Nucleus accumbens (tissue), 56 donors: Measurements from ENCODE around the gene CTBP2.

Experiments used
- DNase-seq, 56 donors: peaks; one replicate each; lab custom pipeline; 2025; lab: John Stamatoyannopoulos, UW

CTBP2 gene

DNA sequence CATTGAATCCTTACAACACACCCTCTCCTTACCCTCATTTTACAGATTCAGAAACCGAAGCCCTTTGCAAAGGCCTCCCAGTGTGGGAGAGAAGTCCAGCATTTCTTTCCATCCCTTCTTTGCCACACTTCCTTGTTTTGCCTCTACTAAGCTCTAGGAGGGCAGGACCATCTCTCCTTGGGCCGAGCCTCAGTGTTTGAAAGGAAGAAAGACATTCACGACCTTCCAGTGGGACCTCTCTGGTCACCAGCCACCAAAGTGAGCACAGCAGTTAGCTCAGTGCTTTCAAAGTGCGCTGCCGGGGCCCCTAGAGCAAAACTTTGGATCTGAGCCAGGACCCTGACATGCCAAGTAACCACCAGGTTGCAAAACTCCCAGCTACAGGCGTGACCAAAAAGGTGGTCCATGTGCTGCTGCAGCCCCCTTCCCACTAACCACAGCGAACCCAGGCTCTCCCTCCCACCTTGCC, 12.4 kb downstream of the CTBP2 start:
- peak in 4 of 56 donors; percentile 16 to 29 (median 23) for DNase-seq

DNA sequence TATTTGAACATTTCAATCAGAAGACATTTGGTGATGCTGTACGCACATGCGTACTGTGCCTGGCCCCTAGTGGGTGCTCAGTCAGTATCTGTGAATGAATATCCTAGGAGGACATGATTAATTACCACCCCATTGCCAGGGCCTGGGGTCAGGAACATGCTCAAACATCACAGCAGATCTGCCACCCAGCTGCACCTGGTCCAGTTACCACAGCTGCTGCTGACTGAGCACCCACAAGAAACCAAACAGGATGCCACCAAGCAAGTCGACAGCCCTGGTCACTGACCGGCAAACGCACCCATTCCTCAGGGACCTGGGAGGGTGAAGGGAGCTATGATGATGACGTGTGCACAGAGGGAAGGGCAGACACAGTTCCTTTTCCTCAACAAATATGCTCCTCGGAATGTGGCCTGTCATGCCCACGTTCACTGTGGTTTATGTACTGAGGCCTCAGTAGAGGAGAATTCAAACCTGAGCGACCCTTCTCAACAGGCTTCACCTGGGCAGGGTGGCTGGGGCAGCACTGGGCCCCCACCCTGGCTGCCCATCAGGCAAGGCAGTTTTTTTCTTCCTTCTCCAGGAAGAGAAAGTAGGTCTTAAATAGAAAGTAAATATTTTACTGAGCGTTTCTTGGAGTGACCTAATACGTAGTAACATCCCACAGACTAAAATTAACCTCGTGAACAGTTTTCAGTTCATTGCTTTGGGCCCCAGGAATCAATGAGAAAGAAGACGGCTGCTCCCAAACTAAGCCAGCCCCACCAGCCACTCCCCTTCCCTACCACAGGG, 13.4 kb downstream of the CTBP2 start:
- no peak for DNase-seq

DNA sequence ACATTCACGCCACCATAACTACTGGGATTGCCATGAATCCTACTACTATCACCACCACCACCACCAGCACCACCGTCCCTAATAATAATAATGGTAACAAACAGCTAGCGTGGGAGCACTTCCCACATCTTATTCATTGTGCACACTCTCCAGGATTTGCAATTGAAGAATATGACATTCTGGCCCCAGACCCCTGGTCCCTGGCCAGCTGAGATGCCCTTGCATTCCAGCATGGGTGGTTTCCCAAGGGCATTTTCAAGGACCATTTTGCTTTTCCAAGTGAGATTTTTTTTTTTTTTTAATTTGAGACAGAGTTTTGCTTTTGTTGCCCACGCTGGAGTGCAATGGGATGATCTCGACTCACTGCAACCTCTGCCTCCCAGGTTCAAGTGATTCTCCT, 14.7 kb downstream of the CTBP2 start:
- DNase-seq = no peak

- peak in 33 of 56 donors; percentile 5 to 67 (median 39) for DNase-seq
These were observed 15.4 kb downstream of the CTBP2 start for GRCh38 chr10:125144693-125145623.

DNA sequence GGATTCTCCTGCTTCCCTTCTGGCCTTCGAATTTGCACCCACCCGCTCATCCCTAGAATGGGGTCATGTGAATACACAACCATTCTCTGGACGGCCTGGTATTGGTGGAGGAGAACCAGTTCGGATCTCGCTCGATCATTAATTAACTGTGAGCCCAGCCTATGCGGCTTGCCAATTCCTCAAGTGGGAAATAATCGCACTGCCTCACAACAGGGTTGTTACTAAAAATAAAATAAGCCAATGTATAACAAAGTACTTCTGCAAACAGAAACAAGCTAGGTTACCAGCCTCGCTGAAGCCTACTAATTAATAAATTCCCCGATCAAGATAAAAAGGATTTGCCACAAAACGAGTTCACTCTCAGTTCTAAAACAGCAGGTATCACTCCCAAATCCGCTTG, 16.2 kb downstream of the CTBP2 start:
- peak in 2 of 56 donors; percentile 21 for DNase-seq

DNA sequence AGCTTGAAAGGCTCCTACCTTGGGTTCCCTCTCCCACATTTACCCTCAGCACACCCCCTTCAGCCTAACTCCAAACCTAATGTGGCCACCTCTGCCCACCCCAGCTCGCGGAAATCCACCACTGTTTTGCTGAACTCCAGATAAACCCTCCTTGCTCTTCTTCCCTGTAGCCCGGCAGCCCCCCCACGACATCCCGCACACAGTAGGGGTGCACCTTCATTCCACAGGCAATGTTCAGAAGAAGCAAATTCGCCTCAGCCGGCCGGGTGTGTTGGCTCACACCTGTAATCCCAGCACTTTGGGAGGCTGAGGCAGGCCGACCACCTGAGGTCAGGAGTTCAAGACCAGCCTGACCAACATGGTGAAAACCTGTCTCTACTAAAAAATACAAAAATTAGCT, 17.4 kb downstream of the CTBP2 start:
- DNase-seq = no peak

DNA sequence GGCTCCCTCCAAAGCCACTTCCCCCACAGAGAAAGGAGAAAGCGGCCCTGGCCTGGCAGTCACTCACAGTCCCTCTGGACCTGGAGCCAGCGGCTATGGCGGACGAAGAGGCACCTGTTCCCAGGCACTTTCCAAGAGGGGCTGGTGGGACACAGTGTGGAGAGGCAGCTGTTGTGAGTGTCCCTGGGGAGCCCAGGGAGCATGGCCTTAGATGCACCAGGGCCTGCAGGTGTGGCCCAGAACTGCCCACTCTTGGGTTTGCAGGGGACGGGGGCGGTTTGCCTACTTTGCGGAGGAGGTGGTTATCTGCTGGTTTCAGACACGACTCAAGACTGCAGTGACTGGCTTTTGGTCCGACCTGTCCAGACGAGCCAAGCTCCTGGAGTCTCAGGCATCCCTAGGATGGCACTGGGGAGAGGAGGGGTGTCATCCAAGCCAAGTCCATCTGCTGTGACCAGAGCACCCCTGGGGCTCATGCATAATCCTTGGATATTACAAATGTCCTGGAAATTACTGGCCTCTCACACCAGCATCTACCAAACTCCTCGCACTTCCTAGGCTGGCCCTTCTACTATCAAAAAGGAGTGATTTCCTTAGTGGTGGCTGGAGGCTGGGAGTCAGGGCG, 18.4 kb downstream of the CTBP2 start:
- no peak for DNase-seq

DNA sequence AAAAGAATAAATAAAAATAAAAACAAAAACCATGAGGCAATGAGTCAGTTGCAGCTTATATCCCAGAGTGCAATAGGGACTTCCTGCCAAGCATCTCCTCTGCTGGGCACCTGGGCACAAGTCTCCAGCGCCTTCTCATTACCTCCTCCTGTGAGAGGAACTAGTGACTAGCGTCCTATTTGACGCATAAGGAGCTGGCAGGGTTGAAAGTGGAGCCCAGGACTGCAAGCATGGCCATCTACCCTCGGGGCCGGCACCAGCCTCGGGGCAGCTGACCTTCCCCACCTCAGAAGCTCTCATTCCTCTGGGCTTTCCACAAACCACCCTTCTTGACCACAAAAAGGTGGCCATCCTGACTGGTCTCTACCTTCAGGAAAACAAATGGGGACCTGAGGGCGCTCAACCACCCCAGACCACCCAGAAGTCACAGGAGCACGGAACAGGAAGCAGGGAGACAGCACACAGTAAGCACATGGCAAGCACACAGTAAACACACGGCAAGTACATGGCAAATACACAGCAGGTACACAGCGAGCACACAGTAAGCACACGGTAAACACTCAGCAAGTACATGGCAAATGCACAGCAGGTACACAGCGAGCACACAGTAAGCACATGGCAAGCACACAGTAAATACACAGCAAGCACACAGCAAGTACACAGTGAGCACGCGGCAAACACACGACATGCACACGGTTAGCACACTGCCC, 19.1 kb downstream of the CTBP2 start:
- no peak for DNase-seq

- no peak for DNase-seq
These were observed 20.2 kb downstream of the CTBP2 start for GRCh38 chr10:125140151-125140550.

GRCh38 chr10:125137601-125138438, 22.5 kb downstream of the CTBP2 start:
- no peak for DNase-seq

GRCh38 chr10:125136087-125136486, 24.3 kb downstream of the CTBP2 start:
- no peak for DNase-seq

DNA sequence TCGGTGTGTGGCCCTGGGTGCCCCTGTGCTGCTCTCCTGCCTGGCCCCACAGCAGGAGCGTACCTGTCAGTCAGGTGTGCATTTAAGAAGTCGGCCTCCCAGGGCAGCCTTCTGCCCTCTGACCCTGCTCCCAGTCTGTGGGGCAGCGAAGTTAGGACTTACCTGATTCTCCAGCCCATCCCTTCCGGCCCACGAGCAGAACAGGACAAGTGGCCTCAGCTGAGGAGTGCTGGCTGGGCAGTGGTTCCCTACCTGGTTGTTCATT, 24.7 kb downstream of the CTBP2 start:
- DNase-seq = no peak

DNA sequence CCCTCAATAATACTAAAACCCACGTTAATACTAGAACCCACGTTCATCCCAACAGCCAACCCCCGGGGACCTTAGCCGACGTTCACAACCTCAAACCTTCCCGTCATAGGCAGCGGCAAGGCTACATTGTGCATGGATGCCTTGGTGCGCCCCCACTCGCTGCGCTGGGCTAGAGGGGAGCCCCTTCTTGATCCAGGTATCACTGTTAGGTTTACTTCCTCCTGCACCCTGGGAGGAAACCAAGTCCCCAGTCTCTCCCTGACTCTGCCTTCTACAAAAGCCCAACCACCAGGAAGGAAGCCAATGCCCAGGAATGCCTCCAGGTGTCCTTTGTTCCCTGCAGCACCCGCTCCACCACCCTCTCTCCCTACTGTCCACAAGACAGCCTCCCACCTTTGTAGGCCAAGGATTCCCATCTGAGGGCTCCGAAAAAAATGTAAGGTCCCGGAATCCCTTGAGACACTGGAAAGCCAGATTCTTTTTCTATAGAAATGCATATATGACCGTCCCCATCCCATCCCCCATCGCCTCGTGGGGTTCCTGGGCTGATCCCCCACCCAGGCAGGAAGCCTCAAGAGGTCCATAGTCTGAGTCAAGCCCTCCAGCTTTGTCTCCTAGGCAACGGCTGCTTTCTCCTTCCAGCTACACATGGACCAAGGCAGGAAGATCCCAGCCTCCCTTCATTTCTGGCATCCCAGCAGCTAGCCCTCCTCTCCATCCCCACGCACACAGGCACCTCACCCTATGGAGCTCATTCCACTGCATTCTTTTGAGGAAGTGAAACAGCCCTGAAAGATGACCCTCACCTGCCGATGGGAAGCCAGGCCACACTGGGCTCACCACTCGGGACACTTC, 25.2 kb downstream of the CTBP2 start:
- no peak for DNase-seq

GRCh38 chr10:125134483-125134848, 25.9 kb downstream of the CTBP2 start:
- DNase-seq = no peak

DNA sequence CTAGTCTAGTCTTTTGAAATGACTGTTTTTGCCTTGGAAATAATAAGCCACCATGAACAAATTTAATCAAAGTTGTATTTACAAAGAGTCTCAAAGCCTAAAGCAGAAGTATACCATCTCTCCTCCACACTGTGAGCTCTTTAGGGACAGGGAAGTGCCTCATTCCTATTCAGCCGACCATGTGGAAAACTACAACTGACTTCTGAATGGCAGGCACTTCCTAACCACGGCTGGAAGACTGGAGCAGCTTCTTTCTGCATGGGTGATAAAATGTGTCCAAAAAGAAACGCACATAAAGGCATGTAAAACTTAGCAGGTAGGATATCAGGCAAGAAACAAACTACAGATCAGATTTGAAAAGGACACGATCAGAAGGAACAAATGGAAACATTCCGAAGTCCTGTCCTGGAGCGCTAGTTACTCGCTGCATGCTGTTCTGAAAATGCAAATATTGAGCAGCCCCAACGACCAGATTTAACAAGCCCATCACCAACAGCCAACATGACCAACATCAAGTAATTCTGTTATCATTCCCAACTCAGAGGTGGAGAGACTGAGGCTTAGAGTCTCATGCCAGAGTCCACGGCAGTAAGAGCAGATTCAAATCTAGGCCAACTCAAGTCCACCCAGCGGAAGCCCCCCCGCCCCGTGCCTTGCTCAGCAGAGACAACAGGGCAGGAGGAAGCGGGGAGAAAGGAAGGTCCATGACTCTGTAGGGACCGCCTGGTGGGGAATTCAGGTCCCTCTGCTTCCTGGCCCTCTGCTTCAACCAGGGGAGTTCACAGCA, 26.5 kb downstream of the CTBP2 start:
- DNase-seq = no peak

- no peak for DNase-seq
These were observed 28.0 kb downstream of the CTBP2 start for GRCh38 chr10:125132344-125132743.

DNA sequence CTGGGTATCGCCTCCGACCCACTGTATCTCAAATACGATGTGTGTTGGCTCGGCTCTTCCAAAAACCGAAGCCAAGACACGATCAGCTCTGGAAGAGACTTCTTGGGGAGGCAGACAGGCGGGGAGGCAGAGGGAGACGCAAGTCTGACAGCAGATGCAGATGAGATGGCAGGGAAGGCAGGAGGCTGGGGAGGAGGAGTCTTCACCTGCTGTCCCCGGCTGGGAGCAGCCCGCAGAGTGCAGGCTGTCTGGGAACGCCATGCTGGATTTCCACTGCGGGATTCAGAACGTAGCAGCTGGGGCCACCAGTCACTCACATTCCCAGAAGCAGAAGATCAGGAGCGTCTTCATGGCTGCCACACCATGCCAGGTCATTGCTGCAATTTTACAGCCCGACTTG, 29.4 kb downstream of the CTBP2 start:
- DNase-seq = no peak

DNA sequence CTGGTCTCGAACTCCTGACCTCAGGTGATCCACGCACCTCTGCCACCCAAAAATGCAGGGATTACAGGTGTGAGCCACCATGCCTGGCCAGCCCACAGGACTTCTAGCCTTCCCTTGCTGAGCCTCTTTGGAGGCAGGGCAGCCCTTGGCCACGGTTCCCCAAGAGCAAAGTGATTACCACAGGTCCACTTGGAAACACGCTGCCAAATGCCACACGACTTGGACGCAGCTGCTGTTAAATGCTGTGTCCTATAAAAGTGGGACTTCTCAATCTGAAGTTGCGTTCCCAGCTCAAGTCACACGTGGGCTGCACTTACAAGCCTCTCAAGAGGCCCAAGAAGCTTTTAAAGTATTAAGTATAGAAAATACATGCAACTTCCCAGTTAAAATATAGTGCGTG, 30.1 kb downstream of the CTBP2 start:
- DNase-seq = no peak
